GM19328 (cell line): ENCODE results near the gene LASP1.
A peak's percentile ranks its signal among the peaks of the same experiment; 100 is the strongest.

Source experiments
- ATAC-seq: cut with Tn5 transposase; IDR thresholded peaks from one replicate; pipeline ENCODE4 v1.9.1; 2021; ENCODE audit warnings: mild to moderate bottlenecking, moderate library complexity; ENCODE audit not compliant: unreplicated experiment

LASP1 gene

DNA sequence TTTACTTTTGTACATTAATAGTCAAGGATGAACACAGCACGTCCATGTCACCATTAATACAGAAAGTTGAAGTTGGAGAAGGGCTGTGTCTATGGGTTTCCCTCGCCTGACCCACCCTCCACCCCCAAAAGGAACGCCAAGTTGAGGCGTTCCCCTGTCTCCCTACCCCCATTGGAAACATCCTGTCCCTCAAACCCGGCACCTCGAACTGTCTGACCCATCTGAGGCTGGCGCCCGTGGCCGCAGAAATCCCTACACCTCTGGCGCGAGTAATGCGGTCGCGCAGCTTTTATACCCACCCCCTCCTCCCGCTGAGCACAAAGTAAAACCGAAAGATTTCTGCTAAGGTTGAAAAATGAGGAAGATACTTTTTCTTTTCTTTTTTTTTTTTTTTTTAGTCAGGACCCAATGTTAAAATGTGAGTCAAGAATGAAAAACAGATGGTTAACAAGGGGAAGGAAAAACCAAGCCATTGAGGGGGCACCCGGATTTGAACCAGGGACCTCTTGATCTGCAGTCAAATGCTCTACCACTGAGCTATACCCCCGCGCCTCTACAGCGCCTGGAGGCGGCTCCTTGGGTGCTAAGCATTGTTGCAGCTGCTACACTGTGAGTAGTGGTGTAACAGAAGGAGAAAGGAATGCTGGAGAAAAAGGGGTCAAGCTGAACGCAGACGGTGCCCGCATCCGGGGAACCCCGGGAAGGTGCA, 887 bp upstream of the LASP1 start:
- peak; percentile 33 for ATAC-seq

DNA sequence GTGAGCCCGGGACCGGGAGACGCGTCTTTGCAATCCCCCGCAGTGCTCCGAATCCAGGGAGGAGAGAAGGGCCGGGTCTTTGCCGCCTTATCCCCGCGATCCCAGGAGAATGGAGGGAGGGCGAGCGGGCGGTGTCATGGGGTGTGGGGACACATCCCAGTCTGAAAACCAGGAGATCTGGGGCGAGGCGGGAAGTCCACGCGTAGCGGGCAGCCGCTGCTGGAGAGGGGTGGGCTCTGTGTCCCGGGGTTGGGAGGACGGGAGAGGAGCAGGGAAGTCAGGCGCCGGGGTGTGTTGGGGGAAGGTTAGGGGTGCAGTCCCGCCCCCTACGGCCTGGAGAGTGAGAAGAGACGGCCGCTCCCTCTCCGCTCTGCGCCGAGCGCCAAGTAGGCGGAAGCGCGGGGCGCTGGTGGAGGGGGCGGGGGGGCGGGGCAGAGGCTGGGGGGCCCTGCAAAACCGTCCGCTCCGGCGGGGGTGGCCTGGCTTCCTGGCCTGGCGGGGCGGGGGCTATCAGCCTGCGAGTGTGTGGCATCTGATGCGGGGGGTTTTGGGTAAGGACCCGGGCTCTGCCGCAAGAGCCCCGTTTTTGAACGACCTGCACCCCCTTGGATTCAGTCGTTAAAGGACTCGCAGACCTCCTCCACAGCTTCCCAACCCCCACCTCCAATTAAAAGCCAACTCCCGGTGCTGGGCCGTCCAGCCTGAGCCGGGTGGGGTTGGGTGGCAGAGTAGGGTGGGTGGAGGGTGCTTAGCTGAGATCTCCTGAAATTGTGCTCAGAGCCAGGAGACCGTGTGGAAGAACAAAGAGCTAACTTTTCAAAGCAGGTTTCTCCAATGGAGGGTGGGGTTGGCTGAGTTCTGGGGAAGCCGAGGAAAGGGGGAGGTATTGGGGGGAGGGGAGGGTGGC, 654 bp downstream of the LASP1 start:
- ATAC-seq, result no peak

DNA sequence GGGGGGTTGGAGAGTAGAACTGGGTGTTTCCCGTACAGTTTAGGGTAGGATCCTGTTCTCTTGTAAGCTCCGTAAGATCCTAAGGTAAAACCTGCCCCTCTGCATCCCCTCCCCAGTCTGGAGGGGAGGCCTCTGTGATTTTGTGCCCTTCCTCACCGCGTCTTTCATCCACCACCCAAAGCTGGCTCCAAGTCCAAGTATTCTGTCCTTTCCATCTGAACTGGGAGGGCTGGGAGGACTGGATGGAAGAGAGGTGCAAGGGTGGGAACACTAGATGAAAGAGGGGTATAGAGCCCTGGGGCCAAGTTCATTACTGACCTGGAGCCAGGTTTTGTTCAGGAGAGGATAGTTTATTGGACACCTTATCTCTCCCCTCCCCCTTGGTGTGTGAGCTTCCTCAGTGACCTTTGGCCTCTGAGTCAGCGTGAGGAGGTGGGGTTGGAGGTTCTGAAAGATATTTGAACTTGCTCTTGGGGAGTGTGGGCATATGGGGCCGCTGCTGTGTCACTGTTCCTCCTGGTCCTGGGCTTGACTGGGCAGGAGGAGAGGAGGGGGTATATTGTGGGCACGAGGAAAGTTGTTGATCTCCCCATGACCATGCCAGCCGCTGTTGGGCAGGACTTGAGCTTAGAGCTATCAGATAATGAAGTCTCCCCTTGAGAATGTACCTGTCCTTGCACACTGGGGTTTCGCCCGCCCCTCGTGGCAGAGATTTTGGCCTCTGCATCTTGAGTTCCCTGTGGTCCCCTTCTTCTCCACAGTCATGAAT, 1.6 kb downstream of the LASP1 start:
- ATAC-seq, result no peak

DNA sequence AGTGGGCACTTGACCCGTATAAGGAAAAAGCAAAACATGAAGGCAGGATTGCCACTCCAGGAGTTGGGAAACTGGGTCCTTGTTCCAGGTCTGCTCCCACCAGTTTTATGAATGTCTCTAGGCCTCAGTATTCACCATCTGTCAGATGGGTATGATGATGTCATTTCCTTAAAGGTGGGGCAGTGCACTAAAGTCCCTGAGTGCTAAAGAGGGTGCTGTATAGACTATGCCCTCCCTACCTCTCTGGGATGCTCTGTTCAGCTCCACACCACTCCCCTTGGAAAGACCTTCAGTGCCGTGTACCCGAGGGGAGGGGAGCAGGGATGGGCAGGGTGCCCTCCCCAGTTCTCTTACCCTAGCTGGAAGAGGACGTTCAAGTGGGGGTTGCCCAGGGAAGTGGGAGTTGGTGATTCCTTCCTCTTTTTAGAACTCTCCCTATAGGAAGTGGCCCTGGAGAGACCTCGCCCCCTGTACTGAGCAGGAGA, 2.2 kb downstream of the LASP1 start:
- no peak for ATAC-seq

DNA sequence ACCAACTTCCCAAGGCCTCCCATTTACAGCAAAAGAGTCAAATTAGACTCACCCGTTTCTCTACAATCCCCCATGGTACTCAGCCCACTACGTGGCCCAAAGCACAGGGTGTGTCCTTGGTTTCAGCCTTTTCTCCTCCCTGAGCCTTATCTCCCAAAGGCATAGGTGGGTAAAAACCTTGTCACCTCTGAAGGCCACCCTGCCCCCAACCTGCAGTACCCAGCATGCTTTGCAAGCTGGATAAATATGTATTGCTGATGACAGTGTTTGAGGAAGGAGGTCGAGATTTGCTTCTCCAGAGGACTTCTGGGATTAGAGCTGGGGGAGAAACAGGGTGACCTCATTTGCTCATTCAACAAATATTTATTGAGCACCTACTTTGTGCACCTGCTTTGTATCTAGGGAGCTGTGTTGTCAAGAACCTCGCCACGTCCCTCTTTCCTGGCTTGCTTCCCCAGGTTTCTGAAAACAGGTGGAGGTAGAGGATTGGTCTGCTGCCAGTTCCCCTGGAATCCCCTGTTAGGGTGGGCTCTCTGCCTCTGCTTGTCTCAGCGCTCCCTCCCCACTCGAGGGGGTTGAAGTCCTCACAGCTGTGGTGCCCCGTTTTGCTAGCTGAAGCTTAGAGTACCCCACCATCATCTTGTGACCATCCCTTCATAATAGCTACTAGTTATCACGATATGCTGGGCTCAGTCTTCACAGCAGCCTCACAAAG, 3.0 kb downstream of the LASP1 start:
- ATAC-seq, result no peak

DNA sequence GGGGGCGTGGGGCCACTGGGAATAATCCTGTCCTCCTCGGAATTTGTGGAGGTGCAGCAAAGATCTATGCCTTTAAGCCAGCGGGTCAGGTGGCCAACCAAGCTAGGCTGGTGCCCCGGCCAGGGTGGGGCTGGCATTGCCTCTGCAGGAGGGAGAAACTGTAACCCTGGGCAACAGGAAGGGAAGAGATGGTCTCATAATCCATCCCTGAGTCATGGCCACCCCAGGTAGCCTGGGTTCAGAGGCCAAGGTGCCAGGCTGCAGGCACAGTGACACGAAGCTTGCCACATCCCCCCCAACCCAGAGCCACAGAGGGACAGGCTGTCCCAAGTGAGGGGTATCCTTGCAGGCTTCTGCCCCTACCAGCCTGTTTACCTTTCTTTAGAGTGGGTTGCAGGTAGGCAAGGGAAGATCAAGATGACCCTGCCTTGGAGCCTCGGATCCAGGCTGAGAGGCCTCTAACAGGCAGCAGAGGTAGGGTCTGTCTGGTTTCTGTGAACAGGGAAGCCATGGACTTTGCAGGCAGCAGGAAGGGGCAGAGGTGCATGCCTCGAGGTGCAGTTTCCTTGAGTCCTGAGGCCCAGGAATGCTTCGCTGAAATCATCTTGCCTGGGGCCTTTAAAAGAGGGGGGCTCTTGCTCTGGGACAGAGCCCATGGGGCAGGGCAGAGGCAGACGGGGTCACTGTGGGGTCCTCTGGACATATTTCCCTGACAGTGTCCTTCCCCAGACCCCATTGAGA, 4.0 kb downstream of the LASP1 start:
- ATAC-seq, result no peak

DNA sequence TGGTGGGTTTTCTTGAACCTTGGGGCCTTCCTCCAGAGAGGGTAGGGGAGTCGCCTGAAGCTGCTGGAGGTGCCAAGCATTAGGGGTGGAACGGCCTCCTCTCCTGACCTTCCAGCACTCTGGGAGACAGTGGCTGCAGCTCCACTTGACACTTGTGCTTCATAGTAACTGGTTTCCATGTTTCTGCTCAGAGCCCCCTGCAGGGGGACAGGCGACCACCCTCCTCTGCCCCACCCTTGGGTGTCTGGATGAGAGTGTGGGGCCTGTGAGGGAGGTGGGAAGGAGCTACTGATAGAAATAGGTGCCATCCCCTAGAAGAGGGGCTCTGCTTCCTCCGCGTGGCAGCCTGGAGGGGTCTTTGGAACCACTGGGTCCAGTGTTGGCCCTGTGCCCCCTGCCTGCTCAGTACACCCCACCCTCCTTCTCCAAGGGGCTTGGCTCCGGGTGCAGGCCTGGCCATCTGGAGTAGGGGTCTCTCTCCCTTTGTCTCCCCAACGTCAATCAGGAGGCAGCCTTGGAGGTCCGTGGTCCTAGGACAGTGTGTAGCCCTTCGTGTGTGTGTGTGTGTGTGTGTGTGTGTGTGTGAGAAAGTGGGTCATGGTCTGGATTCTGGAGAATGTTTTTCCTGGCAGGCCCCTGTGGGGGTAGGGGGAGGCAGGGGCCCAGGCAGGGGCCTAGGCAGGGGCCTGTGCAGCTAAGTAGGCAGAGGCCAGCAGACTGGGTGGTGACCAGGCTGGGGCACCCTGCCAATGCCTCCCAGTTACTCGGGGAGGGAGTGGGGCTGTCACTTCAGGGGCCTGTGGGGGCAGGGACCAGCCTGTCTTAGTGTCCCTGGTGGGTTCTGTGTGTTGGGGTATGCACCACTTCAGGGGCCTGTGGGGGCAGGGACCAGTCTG, 4.9 kb downstream of the LASP1 start:
- ATAC-seq, result no peak

DNA sequence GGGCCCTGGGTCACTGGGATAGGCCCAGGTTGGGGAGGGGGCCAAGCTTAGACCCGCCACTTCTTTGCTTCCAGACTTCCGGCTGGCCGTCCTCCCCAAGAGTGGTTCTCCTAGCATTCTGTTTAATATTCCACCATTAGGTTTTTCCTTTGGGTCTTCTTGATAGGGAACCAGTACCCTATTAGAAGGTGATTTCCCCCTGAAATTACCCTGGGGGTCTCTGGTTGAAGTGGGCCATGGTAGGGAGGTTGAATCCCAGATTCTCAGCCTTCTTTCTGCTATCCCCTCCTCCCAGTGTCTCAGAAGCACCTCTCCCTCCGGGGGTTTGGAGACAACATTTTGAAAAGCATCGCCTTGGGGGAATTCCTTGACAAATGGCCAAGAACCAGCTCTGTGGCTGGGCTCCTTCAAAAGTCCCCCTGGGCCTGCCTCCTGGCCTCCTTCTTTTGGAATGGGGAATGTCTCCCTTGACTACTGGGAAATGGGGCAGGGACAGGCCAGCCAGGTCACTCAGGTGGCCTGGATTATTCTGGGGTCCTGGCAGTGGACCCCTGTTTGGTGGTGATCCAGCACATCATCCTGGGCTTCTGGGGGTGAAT, 5.7 kb downstream of the LASP1 start:
- no peak for ATAC-seq

DNA sequence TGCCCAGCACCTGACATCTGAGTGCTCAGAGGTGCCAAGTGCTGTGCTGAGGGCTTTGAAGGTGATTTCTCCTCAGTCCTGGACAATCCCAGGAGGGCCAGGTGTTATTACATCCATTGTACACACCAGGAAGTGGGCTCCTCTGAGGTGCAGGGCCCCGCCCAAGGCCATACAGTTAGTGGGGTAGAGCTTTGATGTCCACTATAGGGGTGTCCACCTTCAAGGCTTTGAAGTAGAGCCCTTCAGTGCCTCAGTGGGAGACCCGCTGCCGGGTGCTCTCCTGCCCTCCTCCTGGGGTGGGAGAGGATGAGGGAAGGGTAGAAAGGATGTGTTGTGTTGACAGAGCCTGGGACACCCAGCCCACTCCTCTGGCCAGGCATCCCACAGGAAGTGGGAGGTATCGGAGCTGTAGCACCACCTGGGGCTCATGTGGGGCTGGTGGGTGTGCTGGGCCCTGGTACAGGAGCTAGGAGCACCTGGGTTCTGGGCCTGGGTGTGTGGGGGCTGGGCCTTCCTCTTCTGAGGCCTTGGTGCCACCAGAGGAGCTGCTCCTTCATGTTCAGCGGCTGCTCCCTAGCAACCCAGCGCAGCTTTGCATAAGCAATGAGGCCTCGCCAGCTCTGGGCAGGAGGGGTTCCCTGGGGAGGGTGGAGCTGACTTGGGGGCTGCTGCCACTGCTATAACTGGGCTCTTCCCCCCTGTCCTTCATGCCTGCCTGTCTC, 7.4 kb downstream of the LASP1 start:
- no peak for ATAC-seq

DNA sequence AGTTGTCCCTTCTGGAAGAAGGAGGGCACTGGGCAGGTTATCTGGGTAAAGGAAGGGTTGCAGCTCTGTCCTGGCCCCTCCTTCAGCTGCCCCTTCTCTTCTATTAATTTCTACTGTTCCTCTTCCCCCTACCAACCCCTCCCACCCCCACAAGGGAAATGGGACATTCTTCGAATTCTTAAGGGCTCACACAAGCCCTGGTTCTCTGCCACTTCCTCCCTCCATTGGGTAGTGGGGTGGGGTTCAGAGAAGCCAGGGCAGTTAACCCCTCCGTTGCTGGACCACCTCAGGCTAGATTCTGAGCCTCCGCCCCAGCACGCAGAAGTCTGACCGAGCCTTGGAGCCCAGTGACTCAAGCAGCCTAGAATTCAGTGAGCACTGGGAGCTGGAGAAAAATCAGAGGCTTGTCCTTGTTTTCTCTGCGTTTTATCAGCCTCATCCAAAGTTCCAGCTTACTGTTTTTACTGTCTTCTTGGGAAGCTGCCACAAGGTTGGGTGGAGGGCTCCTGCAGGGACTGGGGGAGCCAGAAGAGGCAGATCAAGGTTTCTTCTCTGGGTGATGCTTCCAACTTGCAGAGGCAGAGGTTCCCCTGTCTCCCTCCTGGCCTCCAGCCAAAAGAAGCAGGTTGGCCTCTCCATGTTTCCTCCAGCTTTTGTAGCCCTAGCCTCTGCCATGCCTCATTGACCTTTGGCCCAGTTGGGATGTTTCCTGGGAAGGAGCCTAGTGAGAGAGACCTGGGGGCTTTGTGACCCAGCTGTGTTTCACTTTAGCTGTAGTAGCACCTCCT, 10.2 kb downstream of the LASP1 start:
- no peak for ATAC-seq

DNA sequence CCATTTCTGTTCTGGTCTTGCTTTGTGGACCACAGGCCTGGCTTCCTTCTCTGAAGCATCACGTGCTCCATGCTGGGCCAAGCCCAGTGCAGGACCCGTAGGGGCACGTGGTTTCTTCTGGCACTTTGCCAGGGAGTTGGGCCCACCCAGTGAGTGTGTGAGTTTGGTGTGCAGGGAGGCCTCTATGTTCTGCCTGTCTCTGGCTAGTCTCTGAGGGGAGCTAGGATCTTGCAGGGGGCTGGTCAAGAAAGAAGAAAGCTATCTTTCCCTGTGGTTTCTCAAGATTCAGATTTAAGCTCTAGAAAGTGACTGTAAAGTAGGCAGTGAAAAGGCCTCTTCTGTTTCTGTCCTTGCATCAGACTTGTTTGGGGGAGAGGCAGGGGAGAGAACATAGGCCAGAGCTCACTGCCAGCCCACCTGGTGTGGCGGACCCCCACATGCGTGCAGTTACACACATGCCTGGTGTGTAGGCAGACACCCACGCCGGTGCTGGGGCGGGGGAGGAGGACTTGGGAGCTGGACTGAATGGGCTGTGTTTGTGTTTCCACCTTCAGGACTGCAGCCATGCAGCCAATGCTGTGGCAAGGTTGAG, 11.8 kb downstream of the LASP1 start:
- ATAC-seq, result no peak

DNA sequence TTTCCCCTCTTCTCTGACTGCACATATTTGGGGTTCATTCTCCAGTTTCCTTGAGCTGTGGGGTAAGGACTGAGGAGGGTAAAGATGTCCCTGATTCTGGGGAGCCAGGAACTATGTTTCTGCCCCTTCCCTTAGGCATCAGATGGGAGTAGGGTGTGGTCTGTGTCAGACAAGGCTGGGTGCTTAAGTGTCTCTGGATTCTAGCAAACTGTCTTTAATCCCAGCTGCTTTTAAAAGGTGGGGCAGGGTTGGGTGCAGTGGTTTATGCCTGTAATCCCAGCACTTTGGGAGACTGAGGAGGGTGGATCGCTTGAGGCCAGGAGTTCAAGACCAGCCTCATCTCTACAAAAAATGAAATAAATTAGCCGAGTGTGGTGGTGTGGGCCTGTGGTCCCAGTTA, 13.0 kb downstream of the LASP1 start:
- no peak for ATAC-seq

DNA sequence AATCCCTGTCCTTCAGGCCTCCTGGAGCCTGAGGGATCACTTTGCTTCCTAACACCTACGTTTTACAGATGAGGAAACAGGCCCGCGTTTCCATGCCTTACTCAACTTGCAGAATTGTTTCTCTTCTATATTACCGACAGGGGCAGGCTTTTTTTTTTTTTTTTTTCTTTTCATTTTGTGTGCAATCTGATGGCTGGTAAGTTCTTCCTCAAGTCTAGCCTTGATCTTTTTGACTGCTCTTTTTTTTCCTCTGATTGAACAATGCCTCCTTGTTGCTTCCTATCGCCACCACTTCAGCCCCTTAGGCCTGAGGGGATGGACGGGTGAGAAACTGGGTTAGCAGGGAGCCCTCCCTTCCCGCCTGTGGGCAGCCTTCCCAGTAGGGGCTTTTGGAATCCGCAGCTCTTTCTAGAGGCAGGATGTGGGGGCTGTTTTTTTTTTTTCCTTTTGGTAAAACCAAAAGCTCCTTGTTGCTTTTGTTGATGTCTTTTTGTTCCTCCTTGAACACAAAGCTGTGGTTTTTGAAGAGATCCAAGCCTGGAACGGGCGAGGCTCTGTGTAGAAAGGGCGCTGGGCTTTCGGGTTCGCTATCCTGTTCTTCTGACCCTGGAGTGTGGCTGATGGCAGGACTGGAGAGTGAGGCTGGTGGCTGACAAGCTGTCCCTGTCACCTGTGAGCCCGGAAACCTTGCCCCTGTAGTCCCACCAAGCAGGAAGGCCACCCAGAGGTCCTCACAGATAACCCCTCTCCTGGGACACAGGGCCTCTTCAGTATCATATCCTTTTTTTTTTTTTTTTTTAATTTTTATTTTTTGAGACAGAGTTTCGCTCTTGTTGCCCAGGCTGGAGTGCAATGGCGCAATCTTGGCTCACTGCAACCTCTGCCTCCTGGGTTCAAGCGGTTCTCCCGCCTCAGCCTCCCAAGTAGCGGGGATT, 14.0 kb downstream of the LASP1 start:
- ATAC-seq, result no peak

DNA sequence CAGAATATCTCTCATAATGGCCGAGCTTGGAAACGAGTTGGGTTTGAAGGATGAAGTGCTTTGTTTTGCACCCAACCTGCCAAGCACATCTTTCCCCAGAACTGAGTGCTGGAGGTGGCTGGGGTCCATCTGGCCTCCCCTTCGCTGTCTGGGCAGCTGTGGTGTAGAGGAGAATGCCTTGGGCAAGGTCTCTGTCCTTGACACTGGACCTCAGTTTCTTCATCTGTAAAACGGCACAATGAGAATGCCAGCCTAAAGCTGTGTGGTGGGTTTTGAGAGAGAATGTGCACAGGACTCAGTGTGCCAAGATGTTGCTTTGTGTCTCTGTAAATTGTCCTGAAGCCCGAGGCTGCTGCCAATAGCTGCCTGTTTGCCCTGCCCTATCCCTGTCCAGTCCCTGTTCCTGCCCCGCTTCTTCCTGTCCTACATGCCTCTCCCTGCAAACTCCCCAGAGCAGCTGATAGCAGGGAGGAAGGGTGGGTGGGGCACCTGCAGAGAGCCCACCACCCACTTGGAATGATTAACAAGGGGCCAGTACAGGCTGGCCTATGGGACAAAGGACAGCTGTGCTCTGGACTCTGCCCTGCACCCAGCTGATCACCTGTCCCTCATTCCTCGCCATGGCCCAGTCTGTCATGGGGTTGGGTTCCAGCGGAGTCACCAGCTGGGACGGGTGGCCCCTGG, 15.3 kb downstream of the LASP1 start:
- no peak for ATAC-seq
